ENCODE measurements around the gene FUZ.

The FUZ gene, protein sequence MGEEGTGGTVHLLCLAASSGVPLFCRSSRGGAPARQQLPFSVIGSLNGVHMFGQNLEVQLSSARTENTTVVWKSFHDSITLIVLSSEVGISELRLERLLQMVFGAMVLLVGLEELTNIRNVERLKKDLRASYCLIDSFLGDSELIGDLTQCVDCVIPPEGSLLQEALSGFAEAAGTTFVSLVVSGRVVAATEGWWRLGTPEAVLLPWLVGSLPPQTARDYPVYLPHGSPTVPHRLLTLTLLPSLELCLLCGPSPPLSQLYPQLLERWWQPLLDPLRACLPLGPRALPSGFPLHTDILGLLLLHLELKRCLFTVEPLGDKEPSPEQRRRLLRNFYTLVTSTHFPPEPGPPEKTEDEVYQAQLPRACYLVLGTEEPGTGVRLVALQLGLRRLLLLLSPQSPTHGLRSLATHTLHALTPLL

DNA sequence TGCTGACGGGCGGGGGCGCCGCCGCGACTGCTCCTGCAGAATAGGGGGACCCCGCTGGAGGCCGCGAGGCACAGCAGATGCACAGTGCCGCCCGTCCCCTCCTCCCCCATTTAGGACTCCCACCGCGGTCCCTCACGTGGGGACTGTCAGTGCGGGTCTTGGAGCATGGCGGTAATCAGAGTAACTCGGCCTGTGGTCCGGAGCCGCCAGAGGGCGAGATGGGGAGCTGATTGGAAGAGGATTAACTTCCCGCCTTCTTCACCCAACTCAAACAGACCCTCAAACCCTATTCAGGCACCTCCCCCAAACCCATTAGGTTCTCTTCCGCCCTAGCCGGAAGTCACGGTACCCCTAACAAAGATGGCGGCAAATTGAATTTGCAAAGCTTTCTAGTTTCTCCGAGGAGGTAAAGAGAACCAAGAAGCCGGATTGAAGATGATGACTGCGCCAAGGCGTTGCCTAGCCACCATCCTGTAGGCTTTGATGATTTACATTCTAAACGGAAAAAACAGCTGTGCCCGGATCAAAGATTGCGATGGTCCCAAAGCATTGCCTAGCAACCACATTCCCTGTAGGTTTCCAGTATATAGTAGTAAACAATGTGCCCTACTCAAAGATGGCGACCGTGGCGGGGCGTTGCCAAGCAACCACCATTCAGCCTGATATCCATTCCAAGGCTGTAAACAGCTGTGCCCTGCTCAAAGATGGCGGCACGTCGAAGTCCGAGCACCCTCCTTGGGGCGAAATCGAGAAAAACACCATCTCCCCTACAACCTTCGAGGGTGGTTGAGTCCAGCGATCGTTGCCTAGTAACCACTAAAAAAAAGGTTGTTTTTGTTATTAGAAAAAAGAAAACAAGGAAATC lies at the start of gene FUZ:
TSS of gene FUZ (minus strand) at position 296 of the 865 bp plus-strand sequence. CDS start at position 110, 186 bp downstream.
- peak; percentile 91 for DNase-seq

- no peak for DNase-seq
These were observed 49.5 kb upstream of the FUZ start for GRCh38 chr19:49862391-49863253.

- no peak for DNase-seq
These were observed 48.7 kb upstream of the FUZ start for GRCh38 chr19:49861541-49862378.

GRCh38 chr19:49861107-49861506 lies 48.0 kb upstream of the FUZ start:
- no peak for DNase-seq

DNA sequence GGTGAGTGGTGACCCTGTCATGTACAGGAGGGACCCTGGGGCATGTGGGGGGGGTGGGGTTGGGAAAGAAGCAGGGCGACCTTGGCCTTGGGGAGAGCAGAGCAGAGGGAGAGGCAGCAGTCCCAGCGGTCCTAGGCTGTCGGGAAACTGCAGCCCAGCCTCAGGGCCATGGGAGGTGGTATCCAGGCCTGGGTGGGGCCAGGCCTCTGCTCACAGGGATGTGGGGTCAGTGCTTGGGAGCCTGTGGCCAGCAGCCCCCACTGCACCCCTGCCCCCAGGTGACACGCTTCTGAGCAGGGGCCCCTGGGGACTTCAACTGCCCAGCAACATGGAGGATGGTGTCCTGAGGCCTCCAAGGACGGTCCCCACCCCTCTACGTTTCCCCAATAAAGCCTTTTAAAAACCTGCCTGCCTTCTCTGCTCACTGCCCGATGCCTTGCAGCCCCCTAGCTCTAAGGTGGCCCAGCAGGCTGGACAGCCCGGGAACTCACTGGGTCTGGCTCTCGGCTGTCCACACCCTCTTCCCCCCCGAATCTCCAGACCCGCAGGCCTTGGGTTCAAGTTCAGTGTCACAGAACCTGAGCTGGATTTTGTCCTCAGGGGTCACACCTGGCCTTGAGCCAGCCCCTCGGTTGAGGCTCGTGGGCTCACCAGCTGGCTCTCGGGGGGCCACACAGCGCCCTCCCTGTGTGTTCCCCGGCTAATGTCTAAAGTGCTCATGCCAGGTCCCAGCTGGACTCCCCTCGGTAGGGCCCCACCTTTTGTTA lies 47.4 kb upstream of the FUZ start:
- DNase-seq = no peak

DNA sequence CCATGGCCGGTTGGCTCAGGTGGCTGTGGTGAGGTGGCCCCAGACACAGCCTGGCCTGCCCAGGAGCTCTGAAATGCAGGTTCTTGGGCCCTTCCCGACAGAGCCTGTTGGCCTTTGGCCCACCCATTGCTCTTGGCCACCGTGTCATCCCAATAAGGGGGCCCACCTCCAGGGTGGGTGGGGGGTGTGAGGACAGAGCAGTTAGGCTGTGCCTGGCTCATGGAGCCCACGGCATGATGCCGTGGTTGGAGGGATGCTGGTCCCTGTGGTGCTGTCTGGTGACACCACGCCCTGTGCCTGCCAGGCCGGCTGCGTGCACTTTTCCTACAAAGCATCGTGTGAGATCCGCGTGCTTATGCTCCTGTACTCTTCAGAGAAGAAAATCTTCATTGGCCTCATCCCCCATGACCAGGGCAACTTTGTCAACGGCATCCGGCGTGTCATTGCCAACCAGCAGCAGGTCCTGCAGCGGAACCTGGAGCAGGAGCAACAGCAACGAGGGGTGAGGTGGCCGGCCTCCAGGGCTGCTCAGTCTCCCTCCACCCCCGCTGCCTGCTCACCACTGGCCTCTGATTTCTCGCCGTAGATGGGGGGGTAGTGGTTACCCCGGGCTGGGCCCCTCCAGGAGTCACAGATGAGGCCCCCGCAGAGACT lies 46.7 kb upstream of the FUZ start:
- DNase-seq = no peak

GRCh38 chr19:49858088-49858985 lies 45.2 kb upstream of the FUZ start:
- no peak for DNase-seq

DNA sequence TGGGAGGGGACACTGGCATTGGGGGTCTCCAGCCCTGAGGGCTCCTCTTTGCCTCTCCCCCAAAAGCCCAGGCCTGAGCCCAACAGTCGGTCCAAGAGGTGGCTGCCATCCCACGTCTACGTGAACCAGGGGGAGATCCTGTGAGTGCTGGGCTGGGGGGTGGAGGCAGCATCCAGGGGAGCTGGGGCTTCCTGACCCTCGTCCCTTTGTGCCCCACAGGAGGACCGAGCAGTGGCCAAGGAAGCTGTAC lies 44.7 kb upstream of the FUZ start:
- no peak for DNase-seq

DNA sequence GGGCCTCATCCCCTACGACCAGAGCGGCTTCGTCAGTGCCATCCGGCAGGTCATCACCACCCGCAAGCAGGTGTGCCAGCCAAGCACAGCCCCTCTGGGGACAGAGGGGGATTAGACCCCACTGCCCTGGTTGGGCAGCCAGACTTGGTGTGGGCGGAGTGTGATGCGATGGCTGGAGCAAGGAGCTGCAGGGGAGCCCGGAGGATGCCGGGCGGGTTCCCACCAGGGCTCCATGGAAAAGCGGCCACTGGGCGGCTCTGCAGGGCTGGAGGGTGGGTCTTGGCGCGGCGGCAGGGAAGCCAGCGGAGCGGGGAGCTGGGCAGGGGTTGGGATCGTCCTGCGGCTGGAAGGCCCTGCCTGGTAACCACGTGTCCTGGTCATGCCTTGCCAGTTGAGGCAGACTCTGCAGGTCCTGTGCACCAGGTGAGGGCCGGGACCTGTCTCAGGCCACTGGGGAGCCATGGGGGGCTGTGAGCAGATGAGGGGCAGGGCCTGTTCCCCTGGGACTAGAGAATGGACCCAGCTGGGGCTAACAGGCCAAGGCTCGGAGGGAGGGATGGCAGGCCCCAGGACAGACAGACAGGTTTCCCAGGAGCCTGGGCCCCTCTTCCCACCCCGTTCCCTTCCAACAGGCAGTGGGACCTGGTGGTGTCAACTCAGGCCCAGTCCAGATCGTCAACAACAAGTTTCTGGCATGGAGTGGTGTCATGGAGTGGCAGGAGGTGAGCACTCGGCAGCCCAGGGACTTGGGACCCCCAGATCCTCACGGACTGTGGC lies 44.2 kb upstream of the FUZ start:
- DNase-seq = no peak

- no peak for DNase-seq
These were observed 43.5 kb upstream of the FUZ start for GRCh38 chr19:49856574-49857021.

- DNase-seq = no peak
These were observed 42.8 kb upstream of the FUZ start for GRCh38 chr19:49855676-49856573.

DNA sequence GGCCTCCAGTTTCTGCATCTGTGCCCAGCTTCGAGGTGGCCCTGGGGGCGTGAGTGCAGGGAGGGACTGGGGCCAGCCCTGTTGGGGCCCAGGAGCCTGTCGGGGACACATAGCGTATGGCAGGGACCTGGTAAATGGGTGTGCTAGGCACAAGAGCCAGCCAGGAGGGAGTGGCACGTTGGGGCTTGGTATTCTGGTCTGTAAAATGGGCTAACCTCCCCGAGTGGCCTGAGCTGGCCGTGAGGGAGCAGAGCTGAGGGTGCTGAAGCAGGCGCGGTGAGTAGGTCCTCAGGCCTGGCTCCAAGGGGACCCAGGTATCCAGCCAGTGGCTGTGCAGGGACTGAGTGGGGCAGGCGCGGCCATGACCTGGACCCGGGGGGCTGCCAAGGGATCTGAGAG lies 42.2 kb upstream of the FUZ start:
- no peak for DNase-seq

GRCh38 chr19:49854378-49855263 lies 41.5 kb upstream of the FUZ start:
- DNase-seq = no peak

DNA sequence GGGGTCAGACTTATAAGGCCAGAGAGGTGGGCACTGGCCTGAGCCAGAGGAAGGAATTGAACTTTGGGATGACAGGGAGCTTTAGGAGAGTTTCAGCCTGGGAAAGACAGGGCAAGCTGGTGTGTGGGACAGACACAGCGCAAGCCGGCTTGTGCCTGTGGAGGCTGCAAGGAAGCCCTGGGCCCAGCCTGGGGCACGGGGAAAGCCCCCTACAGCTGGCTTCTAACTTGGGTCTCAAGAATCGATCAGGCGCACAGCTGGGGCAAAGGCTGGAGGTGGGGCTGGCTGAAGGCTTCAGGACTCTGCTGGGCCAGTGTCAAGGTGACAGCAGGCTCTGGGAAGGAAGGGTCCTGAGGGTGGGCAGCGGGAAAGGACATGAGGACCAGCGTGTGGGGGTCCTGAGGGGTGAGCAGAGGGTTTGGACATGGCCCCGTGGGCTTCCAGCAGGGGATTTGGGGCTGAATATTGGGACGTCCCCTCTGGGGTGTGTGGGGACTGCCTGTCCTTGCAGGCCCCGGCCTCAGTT lies 40.8 kb upstream of the FUZ start:
- DNase-seq = no peak

GRCh38 chr19:49852631-49853126 lies 39.6 kb upstream of the FUZ start:
- DNase-seq = no peak
